DOHH2 (cell line): Measurements from ENCODE around the gene TREM1.

ENCODE experiments used
- EZH2phosphoT487 ChIP-seq: fragments of 200-600 bp; sonication (generic); IDR thresholded peaks from 2 replicates; pipeline ENCODE4 v1.6.1; 2017; ENCODE audit warnings: borderline replicate concordance, mild to moderate bottlenecking, antibody characterized with exemption, low read length, moderate library complexity, mixed read lengths
- TF ChIP-seq, protein P1 (sequence below): fragments of 200-600 bp; sonication (generic); IDR thresholded peaks from one replicate; pipeline ENCODE4 v1.5.1; 2014; ENCODE audit warnings: antibody characterized with exemption, mild to moderate bottlenecking, low read depth, low read length; ENCODE audit not compliant: poor library complexity, severe bottlenecking

DNA sequence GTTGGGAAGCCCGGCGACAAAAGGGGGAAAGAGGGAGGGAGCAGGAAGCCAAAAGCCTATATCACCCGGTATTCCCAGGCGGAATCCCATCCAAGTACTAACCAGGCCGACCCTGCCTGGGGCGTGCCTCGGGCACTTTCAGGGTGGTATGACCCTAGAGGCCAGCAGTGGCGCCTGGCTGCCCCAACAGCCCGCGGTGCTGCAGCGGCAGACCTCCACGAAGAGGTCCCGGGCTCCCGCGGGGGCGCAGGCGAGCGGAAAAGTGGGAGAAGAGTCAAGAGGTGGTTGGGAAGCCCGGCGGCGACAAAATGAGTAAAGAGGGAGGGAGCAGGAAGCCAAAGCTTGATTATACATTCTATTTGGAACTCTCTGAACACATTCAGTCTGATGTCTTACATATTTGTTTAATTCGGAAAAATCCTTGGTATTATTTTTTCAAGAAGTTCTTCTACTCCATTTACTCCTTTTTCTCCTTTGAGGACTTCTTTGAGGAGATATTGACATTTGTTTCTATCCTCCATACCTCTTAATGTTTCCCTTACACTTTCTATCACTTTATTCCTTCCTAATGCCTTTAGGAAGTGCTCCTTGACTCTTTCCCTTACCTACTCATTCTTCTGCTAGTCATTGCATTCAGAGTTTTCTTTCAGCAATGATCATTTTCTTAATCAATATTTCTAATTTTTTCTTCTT, 46.9 kb downstream of the TREM1 start:
- TF ChIP-seq, protein P1, sequence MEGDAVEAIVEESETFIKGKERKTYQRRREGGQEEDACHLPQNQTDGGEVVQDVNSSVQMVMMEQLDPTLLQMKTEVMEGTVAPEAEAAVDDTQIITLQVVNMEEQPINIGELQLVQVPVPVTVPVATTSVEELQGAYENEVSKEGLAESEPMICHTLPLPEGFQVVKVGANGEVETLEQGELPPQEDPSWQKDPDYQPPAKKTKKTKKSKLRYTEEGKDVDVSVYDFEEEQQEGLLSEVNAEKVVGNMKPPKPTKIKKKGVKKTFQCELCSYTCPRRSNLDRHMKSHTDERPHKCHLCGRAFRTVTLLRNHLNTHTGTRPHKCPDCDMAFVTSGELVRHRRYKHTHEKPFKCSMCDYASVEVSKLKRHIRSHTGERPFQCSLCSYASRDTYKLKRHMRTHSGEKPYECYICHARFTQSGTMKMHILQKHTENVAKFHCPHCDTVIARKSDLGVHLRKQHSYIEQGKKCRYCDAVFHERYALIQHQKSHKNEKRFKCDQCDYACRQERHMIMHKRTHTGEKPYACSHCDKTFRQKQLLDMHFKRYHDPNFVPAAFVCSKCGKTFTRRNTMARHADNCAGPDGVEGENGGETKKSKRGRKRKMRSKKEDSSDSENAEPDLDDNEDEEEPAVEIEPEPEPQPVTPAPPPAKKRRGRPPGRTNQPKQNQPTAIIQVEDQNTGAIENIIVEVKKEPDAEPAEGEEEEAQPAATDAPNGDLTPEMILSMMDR, result no peak
- no peak for TF ChIP-seq EZH2phosphoT487
